ENCODE data around the gene UBXN2A. TPM values are rescaled to one million over a fixed set of nuclear protein-coding genes. Genes with fewer than 3 reads are reported as not detected.

The UBXN2A gene
- total and polyA plus RNA-seq, 4 donors = 2.7 to 6.3 (median 4.9) TPM

DNA sequence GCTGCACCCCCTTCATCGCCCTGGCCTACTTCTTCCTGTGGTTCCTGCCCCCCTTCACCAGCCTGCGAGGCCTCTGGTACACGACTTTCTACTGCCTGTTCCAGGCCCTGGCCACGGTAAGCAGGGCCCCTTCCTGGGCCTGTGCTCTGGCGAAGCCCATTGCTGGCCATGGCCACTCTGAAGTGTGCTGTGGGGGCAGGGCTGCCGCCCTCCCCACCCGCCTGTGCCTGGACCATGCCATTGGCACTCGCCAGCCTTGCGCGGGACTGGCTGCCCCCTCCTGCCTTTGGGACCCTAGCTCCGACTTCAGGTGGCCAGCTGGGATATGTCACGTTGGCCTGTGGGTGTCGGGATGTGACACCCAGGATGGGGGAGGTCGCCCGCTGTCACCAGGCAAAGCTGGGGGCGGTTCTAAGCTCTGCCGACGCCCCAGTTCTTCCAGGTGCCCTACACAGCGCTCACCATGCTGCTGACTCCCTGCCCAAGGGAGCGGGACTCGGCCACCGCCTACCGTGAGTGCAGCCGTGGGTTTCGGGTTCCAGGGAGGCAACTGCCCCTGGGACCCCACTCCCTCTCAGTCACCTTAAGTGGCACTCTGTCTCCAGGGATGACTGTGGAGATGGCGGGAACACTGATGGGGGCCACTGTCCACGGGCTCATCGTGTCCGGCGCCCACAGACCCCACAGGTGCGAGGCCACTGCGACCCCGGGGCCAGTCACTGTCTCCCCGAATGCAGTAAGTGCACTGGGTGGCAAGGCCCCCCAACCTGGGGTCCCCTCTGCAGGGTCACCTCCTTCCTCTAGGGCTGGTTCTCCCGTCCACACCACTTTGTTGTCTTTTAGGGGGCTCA, 76.8 kb downstream of the UBXN2A start:
- Histone ChIP-seq H3K4me3 (ENCODE audit: low read depth in 1 of 3, low read length in 3 of 3) (no peak overlapping the region), H3K27ac (ENCODE audit: low read depth in 1 of 2, low read length in 2 of 2) (no peak overlapping the region), H3K9ac (ENCODE audit: low read depth in 1 of 2, low read length in 2 of 2) (no peak overlapping the region), H3K27me3 (ENCODE audit: control insufficient read depth in 4 of 4, insufficient read depth in 4 of 4, low read length in 3 of 4) (no peaks in the 10 kb centered on the region), H3K4me1 (ENCODE audit: control insufficient read depth in 4 of 4, insufficient read depth in 4 of 4, low read length in 3 of 4) (no peaks in the 10 kb centered on the region), H3K36me3 (ENCODE audit: control insufficient read depth in 4 of 4, insufficient read depth in 3 of 4, low read depth in 1 of 4, low read length in 3 of 4) (no peaks in the 10 kb centered on the region), H3K9me3 (ENCODE audit: control insufficient read depth in 4 of 4, low read length in 3 of 4) (no peaks in the 10 kb centered on the region)
- TF ChIP-seq SP1 (IDR thresholded peaks at IDR 0.05) (no peak), NR2F2 (IDR thresholded peaks at IDR 0.05) (no peak), RXRA (IDR thresholded peaks at IDR 0.05) (no peak)
- DNase-seq (ENCODE audit: low spot score) = no peak
- WGBS = 94% methylated on average over 35 of the region's 35 CpGs

DNA sequence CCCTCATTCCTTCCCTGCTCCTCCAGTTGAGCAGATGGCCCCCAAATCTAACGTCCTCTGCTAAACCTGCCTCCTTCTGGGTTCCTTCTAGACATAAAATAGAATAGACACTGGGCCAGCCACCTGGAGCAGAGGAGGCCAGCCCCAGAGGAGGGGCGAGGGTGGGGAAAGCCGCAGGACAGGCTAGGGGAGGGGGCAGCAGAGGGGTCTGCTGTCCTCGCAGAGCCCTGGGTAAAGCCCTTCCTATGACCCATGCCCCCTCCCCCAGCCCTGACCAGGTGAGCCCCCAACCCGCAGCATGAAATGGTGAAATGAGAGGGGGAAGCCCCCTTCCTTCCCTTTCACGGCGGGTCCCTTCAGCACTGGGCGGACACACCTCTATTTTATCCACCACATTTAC, 77.4 kb downstream of the UBXN2A start:
- H3K4me3 ChIP-seq (ENCODE audit: low read depth in 1 of 3, low read length in 3 of 3) = no peak overlapping the region
- no peaks in the 10 kb centered on the region for H3K36me3 ChIP-seq (ENCODE audit: control insufficient read depth in 4 of 4, insufficient read depth in 3 of 4, low read depth in 1 of 4, low read length in 3 of 4)
- no peaks in the 10 kb centered on the region for H3K27me3 ChIP-seq (ENCODE audit: control insufficient read depth in 4 of 4, insufficient read depth in 4 of 4, low read length in 3 of 4)
- 92% methylated on average over 8 of the region's 8 CpGs for WGBS
- no peak overlapping the region for H3K9ac ChIP-seq (ENCODE audit: low read depth in 1 of 2, low read length in 2 of 2)
- no peaks in the 10 kb centered on the region for H3K4me1 ChIP-seq (ENCODE audit: control insufficient read depth in 4 of 4, insufficient read depth in 4 of 4, low read length in 3 of 4)
- H3K27ac ChIP-seq (ENCODE audit: low read depth in 1 of 2, low read length in 2 of 2) = no peak overlapping the region
- no peak for DNase-seq (ENCODE audit: low spot score)
- H3K9me3 ChIP-seq (ENCODE audit: control insufficient read depth in 4 of 4, low read length in 3 of 4) = no peaks in the 10 kb centered on the region
- TF ChIP-seq, protein P1, sequence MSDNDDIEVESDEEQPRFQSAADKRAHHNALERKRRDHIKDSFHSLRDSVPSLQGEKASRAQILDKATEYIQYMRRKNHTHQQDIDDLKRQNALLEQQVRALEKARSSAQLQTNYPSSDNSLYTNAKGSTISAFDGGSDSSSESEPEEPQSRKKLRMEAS (IDR thresholded peaks at IDR 0.05) = no peak
- no peak for TF ChIP-seq TAF1 (conservative IDR thresholded peaks at IDR 0.05)
- TF ChIP-seq, protein P2, sequence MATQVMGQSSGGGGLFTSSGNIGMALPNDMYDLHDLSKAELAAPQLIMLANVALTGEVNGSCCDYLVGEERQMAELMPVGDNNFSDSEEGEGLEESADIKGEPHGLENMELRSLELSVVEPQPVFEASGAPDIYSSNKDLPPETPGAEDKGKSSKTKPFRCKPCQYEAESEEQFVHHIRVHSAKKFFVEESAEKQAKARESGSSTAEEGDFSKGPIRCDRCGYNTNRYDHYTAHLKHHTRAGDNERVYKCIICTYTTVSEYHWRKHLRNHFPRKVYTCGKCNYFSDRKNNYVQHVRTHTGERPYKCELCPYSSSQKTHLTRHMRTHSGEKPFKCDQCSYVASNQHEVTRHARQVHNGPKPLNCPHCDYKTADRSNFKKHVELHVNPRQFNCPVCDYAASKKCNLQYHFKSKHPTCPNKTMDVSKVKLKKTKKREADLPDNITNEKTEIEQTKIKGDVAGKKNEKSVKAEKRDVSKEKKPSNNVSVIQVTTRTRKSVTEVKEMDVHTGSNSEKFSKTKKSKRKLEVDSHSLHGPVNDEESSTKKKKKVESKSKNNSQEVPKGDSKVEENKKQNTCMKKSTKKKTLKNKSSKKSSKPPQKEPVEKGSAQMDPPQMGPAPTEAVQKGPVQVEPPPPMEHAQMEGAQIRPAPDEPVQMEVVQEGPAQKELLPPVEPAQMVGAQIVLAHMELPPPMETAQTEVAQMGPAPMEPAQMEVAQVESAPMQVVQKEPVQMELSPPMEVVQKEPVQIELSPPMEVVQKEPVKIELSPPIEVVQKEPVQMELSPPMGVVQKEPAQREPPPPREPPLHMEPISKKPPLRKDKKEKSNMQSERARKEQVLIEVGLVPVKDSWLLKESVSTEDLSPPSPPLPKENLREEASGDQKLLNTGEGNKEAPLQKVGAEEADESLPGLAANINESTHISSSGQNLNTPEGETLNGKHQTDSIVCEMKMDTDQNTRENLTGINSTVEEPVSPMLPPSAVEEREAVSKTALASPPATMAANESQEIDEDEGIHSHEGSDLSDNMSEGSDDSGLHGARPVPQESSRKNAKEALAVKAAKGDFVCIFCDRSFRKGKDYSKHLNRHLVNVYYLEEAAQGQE (IDR thresholded peaks at IDR 0.05) = no peak
- no peak for TF ChIP-seq FOXA2 (IDR thresholded peaks at IDR 0.05)
- TF ChIP-seq JUND (IDR thresholded peaks at IDR 0.05) = no peak
- no peak for TF ChIP-seq YY1 (IDR thresholded peaks at IDR 0.05)
- TF ChIP-seq, protein P3, sequence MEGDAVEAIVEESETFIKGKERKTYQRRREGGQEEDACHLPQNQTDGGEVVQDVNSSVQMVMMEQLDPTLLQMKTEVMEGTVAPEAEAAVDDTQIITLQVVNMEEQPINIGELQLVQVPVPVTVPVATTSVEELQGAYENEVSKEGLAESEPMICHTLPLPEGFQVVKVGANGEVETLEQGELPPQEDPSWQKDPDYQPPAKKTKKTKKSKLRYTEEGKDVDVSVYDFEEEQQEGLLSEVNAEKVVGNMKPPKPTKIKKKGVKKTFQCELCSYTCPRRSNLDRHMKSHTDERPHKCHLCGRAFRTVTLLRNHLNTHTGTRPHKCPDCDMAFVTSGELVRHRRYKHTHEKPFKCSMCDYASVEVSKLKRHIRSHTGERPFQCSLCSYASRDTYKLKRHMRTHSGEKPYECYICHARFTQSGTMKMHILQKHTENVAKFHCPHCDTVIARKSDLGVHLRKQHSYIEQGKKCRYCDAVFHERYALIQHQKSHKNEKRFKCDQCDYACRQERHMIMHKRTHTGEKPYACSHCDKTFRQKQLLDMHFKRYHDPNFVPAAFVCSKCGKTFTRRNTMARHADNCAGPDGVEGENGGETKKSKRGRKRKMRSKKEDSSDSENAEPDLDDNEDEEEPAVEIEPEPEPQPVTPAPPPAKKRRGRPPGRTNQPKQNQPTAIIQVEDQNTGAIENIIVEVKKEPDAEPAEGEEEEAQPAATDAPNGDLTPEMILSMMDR (IDR thresholded peaks at IDR 0.05; ENCODE audit: low read depth, low read length, missing input control) = no peak
- TF ChIP-seq EGR1 (IDR thresholded peaks at IDR 0.05; ENCODE audit: low read depth in 2 of 2) = no peak
- TF ChIP-seq NR2F2 (IDR thresholded peaks at IDR 0.05) = no peak
- TF ChIP-seq, protein P4, sequence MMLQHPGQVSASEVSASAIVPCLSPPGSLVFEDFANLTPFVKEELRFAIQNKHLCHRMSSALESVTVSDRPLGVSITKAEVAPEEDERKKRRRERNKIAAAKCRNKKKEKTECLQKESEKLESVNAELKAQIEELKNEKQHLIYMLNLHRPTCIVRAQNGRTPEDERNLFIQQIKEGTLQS (IDR thresholded peaks at IDR 0.05) = no peak
- TF ChIP-seq GABPA (IDR thresholded peaks at IDR 0.05 in 1 of 2, conservative IDR thresholded peaks at IDR 0.05 in 1 of 2) = no peak
- TF ChIP-seq SP1 (IDR thresholded peaks at IDR 0.05) = no peak

Measured in liver (tissue), 9 donors.